Aorta (tissue), 5 donors: ENCODE measurements around the gene ATF4. TPM values are rescaled to one million over a fixed set of nuclear protein-coding genes. Genes with fewer than 3 reads are reported as not detected.

Source experiments
- ATAC-seq: fragments of 200-7000 bp; cut with Tn5 transposase; one replicate; pipeline ENCODE4 v1.9.1; 2022; ENCODE audit warnings: moderate library complexity; ENCODE audit not compliant: low FRiP score
- DNase-seq, 2 donors: peaks; one replicate each; pipeline ENCODE4 v3.0.0-alpha.2; 2020
- H3K27ac ChIP-seq, 2 donors: one replicate each; pipeline ENCODE4 v1.5.1; 2013; ENCODE audit warnings: low read length in 2 of 2, mild to moderate bottlenecking in 2 of 2, moderate library complexity in 2 of 2, control low read depth in 1 of 2, inconsistent platforms in 1 of 2, low read depth in 1 of 2
- H3K27me3 ChIP-seq, 2 donors: one replicate each; pipeline ENCODE4 v1.6.1; 2013; ENCODE audit warnings: control low read depth in 1 of 2, low read length in 1 of 2, mild to moderate bottlenecking in 1 of 2, moderate library complexity in 1 of 2; ENCODE audit not compliant: insufficient read depth in 2 of 2, control insufficient read depth in 1 of 2
- H3K36me3 ChIP-seq, 2 donors: one replicate each; pipeline ENCODE4 v1.6.1; 2013; ENCODE audit warnings: control low read depth in 1 of 2, low read length in 1 of 2, mild to moderate bottlenecking in 1 of 2; ENCODE audit not compliant: insufficient read depth in 2 of 2, control insufficient read depth in 1 of 2
- H3K4me1 ChIP-seq, 2 donors: one replicate each; pipeline ENCODE4 v1.6.1; 2013; ENCODE audit warnings: low read length in 2 of 2, control low read depth in 1 of 2, mild to moderate bottlenecking in 1 of 2, moderate library complexity in 1 of 2; ENCODE audit not compliant: insufficient read depth in 2 of 2, control insufficient read depth in 1 of 2
- H3K4me3 ChIP-seq, 2 donors: one replicate each; pipeline ENCODE4 v1.5.1; 2013; ENCODE audit warnings: low read length in 2 of 2, control low read depth in 1 of 2, mild to moderate bottlenecking in 1 of 2
- H3K9me3 ChIP-seq: one replicate; pipeline ENCODE4 v1.6.1; 2013; ENCODE audit warnings: mild to moderate bottlenecking, low read length; ENCODE audit not compliant: control insufficient read depth
- WGBS, 2 donors: extraction: QIAGEN DNeasy Blood & Tissue Kit; methylation state at CpG; one replicate each; pipeline ENCODE4 v1.1.7; 2013; 5-methylcytosine and 5-hydroxymethylcytosine counted together
- intact Hi-C, 2 donors: fragments of 100-400 bp; cut with DNase I; formaldehyde crosslinking; loops; one replicate each; pipeline versions ENCODE4 v1.14.2 to v1.15.0; 2022
- polyA plus RNA-seq, 2 donors: library from polyadenylated mRNA; stranded (reverse); fragments of 200-250 nt; gene quantifications; one replicate each; pipeline ENCODE4 v1.2.3, GENCODE V29; 2013
- total RNA-seq, 2 donors: library from RNA; stranded (reverse); fragmentation: NEBNext Ultra II Directional; extraction: Animal tissue kit (Norgen Biotek cat#: 25700); gene quantifications; one replicate each; pipeline ENCODE4 v1.2.1, GENCODE V29; 2021
- donor health status: healthy with polysubstance abuse.
- donor health status: Bipolar disorder and iron deficiency.
- donor health status: DM: no; HTN: no; CAD: no.
- donor health status: DM: no; HTN: no; CAD: no.
- donor health status: DM: yes; HTN: yes; CAD: no.

Gene ATF4
- total and polyA plus RNA-seq, 4 donors = 305 to 759 (median 448) TPM

DNA sequence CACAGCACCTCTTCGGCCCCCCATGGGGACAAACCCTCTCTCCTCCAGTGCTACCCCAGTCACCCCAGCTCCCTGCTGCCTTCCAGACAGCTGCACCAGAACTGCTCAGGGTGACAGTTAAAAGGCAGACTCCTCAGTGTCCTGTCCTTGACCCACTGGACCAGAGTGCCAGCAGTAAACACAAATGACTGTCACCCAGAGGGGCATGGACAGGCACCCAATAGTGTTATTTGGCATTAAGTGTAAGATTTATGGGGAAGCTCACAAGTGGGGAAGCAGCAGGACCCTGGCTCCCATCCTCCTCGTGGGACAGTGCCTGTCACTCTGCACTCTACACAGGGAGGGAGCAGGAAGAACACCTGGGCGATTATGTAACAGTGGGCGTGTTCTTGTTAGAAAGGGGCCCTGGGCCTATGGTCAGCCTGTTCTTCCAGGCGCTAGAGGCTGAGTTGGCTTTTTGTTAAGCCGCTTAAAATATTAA lies 7.2 kb downstream of the ATF4 start:
- no peak for DNase-seq
- H3K27me3 ChIP-seq = no peaks in the 10 kb centered on the region
- no peak overlapping the region for H3K27ac ChIP-seq
- H3K4me1 ChIP-seq = no peaks in the 10 kb centered on the region
- WGBS, 2 donors = 50 to 58% methylated on average over 6 of the region's 6 CpGs
- no peak for ATAC-seq
- no peaks in the 10 kb centered on the region for H3K9me3 ChIP-seq
- intact Hi-C loops = loop anchor here in 1 of 2 donors (5.0 to 10.0 kb wide), 2 partner anchors 213 to 355 kb away; partner anchors contain the start of gene RPL3
- H3K4me3 ChIP-seq = no peak overlapping the region
- peaks cover 4% of the 10 kb centered on the region in 2 donors for H3K36me3 ChIP-seq

DNA sequence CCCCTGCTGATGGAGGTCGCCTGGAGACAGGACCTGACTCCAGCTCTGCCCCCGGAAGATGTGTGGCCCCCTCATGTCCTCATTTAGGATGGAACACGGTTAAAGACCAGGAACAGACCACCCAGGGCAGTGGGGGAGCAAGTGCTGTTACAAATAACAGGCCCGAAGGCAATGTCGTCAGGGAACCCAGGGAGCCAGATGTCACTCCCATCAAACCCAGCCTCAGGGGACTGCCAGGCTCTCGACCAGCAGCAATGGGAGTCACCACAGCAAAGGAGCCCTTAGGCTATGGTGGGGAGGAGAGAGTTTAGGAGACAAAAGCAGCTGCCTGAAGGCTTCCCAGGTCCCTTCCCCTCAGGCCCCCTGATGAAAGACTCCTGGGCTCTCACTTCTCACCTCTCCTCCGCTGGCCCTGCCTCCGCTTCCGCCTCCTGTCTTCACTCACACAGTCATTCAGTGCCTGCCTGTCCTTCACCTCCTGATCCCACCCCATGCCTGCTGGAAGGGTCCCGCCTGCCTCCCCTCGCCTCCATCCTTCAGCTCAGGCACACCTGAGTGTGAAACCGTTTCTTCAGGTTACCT lies 7.8 kb downstream of the ATF4 start:
- 51% methylated on average over 12 of the region's 12 CpGs for WGBS, 2 donors
- intact Hi-C loops = loop anchor here in 1 of 2 donors (5.0 to 10.0 kb wide), 2 partner anchors 213 to 356 kb away; partner anchors contain the start of gene RPL3
- no peaks in the 10 kb centered on the region for H3K27me3 ChIP-seq
- no peak overlapping the region for H3K4me3 ChIP-seq
- no peaks in the 10 kb centered on the region for H3K9me3 ChIP-seq
- no peak for DNase-seq
- peaks cover 4% of the 10 kb centered on the region in 2 donors for H3K36me3 ChIP-seq
- no peaks in the 10 kb centered on the region for H3K4me1 ChIP-seq
- no peak for ATAC-seq
- H3K27ac ChIP-seq = no peak overlapping the region

DNA sequence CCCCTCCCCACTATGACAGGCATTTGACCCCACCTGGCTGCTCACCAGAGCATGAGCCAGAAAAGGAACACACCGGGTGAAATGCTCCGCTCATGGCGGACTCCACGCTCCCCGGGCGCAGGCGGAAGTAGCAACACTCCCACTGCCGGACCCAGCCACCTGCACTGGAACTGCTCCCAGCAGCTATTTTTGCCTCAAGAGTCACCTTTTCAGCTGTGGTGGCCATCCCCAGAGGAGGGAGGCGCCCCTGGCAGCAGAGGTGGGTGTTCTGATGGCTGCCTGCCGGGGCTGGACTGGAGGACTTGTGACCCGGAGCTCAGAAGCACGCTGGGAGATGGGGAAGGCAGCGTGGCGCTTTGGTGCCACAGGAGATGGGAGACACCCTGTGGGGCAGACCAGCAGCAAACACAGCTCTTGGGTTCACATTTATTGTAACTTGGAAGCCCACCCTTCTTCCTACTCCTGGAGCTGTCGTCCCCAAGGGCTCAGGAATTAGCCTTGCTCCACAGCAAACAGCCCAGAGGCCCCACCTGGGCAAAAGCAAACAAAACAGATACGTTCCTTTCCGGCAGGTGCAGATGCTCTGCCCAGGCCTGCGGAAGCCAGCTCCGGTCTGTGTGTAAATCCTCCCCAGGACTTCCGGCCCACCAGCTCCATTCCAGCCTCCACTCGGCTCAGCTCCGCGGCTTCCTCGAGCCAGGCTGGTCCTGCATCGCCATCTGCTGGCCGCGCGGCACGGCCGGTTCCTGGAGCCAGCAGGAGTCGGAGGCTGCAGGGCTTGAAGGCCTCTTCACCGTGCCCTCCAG lies 8.5 kb downstream of the ATF4 start:
- Histone ChIP-seq H3K4me3 (no peak overlapping the region), H3K27ac (peak overlapping the region in 1 of 2 donors; percentile 1), H3K9me3 (no peaks in the 10 kb centered on the region), H3K36me3 (peaks cover 4% of the 10 kb centered on the region in 2 donors), H3K27me3 (no peaks in the 10 kb centered on the region), H3K4me1 (no peaks in the 10 kb centered on the region)
- peak; percentile 94 to 96 for DNase-seq
- peak; percentile 87 for ATAC-seq
- intact Hi-C loops = loop anchor here (1.0 to 10.0 kb wide), 3 partner anchors 36 to 357 kb away; partner anchors contain the start of gene RPL3 (in 1 of the 2)
- 30% methylated on average over 32 of the region's 32 CpGs for WGBS, 2 donors

DNA sequence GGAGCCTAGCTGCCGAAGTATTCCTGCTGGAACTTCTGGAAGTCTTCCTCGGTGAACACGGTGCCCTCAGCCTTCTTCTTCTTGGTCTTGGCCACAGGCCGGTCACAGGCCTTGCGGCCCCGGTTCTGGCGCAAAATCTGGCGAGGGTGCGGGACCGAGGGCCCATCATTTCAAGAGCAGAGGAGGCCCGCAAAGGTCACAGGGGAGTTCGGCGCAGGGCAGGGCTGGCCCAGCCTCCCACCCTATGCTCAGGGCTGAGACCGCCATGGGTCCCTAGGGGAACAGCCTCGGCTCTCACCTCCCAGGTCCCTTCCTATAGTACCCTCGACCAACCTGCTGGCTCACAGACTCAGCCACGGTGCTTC lies 9.1 kb downstream of the ATF4 start:
- Histone ChIP-seq H3K27me3 (no peaks in the 10 kb centered on the region), H3K4me1 (no peaks in the 10 kb centered on the region), H3K36me3 (peaks cover 0 to 4% of the 10 kb centered on the region in 2 donors), H3K9me3 (no peaks in the 10 kb centered on the region), H3K27ac (no peak overlapping the region), H3K4me3 (no peak overlapping the region)
- 53 to 57% methylated on average over 17 of the region's 17 CpGs for WGBS, 2 donors
- ATAC-seq (no peak), DNase-seq (no peak)
- intact Hi-C loops = loop anchor here (1.0 to 10.0 kb wide), 3 partner anchors 36 to 357 kb away; partner anchors contain the start of gene RPL3 (in 1 of the 2)

DNA sequence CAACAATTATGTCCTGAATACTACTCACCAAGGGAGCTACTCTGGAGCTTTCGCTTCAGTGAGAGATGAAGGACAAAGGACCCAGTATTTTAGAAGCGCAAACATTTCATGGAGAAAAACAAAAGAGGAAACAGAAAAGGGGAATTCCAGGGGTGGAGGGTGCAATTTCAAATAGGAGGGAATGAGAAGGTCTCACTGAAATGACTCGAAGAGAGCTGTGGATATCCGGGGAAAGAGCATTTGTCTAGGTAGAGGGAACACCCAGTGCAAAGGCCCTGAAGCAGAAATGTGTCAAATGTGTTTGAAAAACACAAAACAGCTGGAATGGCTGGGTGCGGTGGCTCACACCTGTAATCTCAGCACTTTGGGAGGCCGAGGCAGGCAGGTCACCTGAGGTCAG lies 9.8 kb downstream of the ATF4 start:
- Histone ChIP-seq H3K9me3 (no peaks in the 10 kb centered on the region), H3K4me1 (no peaks in the 10 kb centered on the region), H3K27me3 (no peaks in the 10 kb centered on the region), H3K36me3 (peaks cover 0 to 1% of the 10 kb centered on the region in 2 donors), H3K4me3 (no peak overlapping the region), H3K27ac (no peak overlapping the region)
- DNase-seq = no peak
- intact Hi-C loops = loop anchor here (5.0 to 10.0 kb wide), 7 partner anchors 133 to 1968 kb away; partner anchors contain the start of genes ADSL (in 2 of the 2), CDC42EP1 (in 1 of the 2), MRTFA (in 1 of the 2) and TAB1 (in 1 of the 2)
- ATAC-seq = no peak
- 86 to 91% methylated on average over 6 of the region's 6 CpGs for WGBS, 2 donors

DNA sequence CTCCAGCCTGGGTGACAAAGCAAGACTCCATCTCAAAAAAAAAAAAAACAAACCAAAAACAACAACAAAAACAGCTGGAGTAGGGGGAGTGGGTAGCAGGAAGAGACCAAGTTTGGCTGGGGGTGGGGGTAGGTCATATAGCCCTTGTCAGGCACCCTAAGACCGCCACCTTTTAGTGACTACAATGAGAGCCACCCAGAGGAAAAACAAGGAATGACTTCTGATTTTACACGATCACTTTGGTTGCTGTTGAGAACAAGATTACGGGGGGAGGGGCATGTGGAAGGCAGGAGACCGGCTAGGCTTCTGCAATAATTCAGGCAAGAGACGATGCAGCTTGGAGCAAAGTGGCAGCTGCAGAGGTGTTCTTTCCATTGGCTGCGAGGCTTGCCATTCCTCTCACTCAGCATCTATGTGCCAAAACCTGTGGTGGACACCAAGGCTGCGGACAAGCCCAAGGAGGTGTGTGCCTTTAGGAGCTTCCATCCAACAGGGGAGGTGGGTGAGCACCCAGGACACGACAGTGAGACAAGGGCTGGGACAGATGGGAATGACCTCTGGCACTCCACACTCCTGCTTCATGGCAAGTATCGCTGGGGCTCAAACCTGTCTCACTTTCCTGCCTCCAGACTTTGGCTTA lies 10.4 kb downstream of the ATF4 start:
- no peaks in the 10 kb centered on the region for H3K4me1 ChIP-seq
- H3K9me3 ChIP-seq = no peaks in the 10 kb centered on the region
- no peak overlapping the region for H3K4me3 ChIP-seq
- H3K36me3 ChIP-seq = no peaks in the 10 kb centered on the region
- ATAC-seq = no peak
- 38 to 39% methylated on average over 9 of the region's 9 CpGs for WGBS, 2 donors
- H3K27me3 ChIP-seq = no peaks in the 10 kb centered on the region
- DNase-seq = no peak
- intact Hi-C loops = loop anchor here (5.0 to 10.0 kb wide), 7 partner anchors 134 to 1969 kb away; partner anchors contain the start of genes ADSL (in 2 of the 2), CDC42EP1 (in 1 of the 2), MRTFA (in 1 of the 2) and TAB1 (in 1 of the 2)
- H3K27ac ChIP-seq = no peak overlapping the region

DNA sequence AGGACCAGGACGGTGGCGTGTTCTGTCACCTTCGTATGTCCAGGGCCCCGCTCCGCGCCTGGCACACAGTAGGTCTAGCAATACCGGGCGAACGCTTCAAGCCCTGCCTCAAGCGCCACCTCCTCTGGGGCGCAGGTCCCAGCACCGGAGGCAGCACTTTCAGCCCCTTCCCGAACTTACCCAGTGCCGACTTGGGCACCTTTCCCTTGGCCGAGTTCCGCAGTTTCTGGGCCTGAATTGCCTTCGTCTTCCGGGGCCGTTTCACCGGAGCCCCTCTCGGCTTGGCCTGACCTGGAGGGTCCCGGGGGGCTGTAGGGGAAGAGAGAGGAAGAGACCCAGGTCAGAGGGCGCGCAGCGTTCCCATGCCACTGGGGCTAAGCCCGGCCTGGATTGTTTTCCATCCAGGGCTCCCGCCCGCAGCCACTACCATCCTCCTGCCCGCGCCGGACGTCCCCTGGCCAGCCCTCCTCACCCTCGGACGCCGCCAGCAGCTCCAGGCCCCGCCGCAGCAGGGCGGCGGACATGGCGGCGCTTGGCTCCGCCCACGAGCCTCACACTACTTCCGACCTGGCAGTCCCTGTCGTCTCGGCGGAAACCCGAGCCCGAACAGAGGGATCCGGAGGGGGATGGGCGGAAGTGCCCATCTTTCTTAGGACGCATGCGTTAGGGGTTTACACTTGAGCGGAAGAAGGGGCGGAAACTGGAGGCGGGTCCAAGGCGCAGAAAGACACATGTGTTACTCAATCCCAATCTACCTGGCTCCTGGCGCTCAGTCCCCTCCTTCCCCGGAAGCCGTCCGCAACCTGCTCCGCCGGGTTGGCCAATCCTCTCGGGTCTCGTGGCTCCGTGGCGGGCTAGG lies 12.1 kb downstream of the ATF4 start, which contains the start of gene RPS19BP1:
Gene RPS19BP1, minus strand, starts transcription at position 534 of the 859 bp plus-strand sequence. Its CDS starts 10 bp downstream, at position 524.
- Histone ChIP-seq H3K27ac (peak within 1 kb of the TSS in 1 of 2 donors; percentile 61), H3K9me3 (no peaks in the 10 kb centered on the region), H3K27me3 (no peaks in the 10 kb centered on the region), H3K4me3 (peak within 1 kb of the TSS; percentile 64 to 83), H3K4me1 (no peaks in the 10 kb centered on the region), H3K36me3 (no peaks in the 10 kb centered on the region)
- intact Hi-C loops = loop anchor here (2.0 to 10.0 kb wide), 8 partner anchors 135 to 1970 kb away; partner anchors contain the start of genes ADSL (in 2 of the 2), CDC42EP1 (in 1 of the 2), MRTFA (in 1 of the 2) and RPL3 (in 1 of the 2)
- 0% methylated on average over 64 to 67 of the region's 67 CpGs for WGBS, 2 donors
- DNase-seq (peak; percentile 99 to 100), ATAC-seq (peak; percentile 93)
